ENCODE results near the gene FAM53B.

The FAM53B gene

GRCh38 chr10:124587811-124588211 lies 156.4 kb downstream of the FAM53B start:
- in situ Hi-C loops (cut with MboI; ENCODE audit: low pct_unique_long_range_greater_than_20kb, low sequenced_read_pairs, unreplicated experiment), result no loop called here

GRCh38 chr10:124586142-124586541 lies 158.0 kb downstream of the FAM53B start:
- no peak for DNase-seq (ENCODE audit: low spot score)
- in situ Hi-C loops (cut with MboI; ENCODE audit: low pct_unique_long_range_greater_than_20kb, low sequenced_read_pairs, unreplicated experiment), result no loop called here
- TF ChIP-seq CTCF (IDR thresholded peaks at IDR 0.05; ENCODE audit: extremely low read depth, insufficient read depth, missing control alignments), result no peak

More at GRCh38 chr10:124587811-124588211, 156.4 kb downstream of the FAM53B start:
- no peak for TF ChIP-seq CTCF (IDR thresholded peaks at IDR 0.05; ENCODE audit: extremely low read depth, insufficient read depth, missing control alignments)
- no peak for DNase-seq (ENCODE audit: low spot score)

GRCh38 chr10:124579011-124579399 lies 165.2 kb downstream of the FAM53B start:
- TF ChIP-seq CTCF (IDR thresholded peaks at IDR 0.05; ENCODE audit: extremely low read depth, insufficient read depth, missing control alignments), result no peak
- in situ Hi-C loops (cut with MboI; ENCODE audit: low pct_unique_long_range_greater_than_20kb, low sequenced_read_pairs, unreplicated experiment), result no loop called here
- DNase-seq (ENCODE audit: low spot score), result no peak

- no peak for TF ChIP-seq CTCF (IDR thresholded peaks at IDR 0.05; ENCODE audit: extremely low read depth, insufficient read depth, missing control alignments)
- in situ Hi-C loops (cut with MboI; ENCODE audit: low pct_unique_long_range_greater_than_20kb, low sequenced_read_pairs, unreplicated experiment), result no loop called here
- no peak for DNase-seq (ENCODE audit: low spot score)
Measured at GRCh38 chr10:124578231-124579010, 165.8 kb downstream of the FAM53B start.

- no peak for DNase-seq (ENCODE audit: low spot score)
- no peak for TF ChIP-seq CTCF (IDR thresholded peaks at IDR 0.05; ENCODE audit: extremely low read depth, insufficient read depth, missing control alignments)
- in situ Hi-C loops (cut with MboI; ENCODE audit: low pct_unique_long_range_greater_than_20kb, low sequenced_read_pairs, unreplicated experiment), result no loop called here
Measured at GRCh38 chr10:124577651-124578050, 166.5 kb downstream of the FAM53B start.

- TF ChIP-seq CTCF (IDR thresholded peaks at IDR 0.05; ENCODE audit: extremely low read depth, insufficient read depth, missing control alignments), result no peak
Measured at GRCh38 chr10:124576526-124577420, 167.4 kb downstream of the FAM53B start.

More at GRCh38 chr10:124576526-124577420, 167.4 kb downstream of the FAM53B start:
- in situ Hi-C loops (cut with MboI; ENCODE audit: low pct_unique_long_range_greater_than_20kb, low sequenced_read_pairs, unreplicated experiment), result no loop called here
- DNase-seq (ENCODE audit: low spot score), result no peak
